RWPE1 (cell line): ENCODE results near the gene INSYN2B.
A peak's percentile ranks its signal among the peaks of the same experiment; 100 is the strongest.

ENCODE experiments used
- CTCF ChIA-PET: fragments of 350-600 bp; sonication (Branson Sonifier 250); formaldehyde crosslinking; extraction: SDS; loops from one replicate; lab custom pipeline; 2021; lab: Yijun Ruan, JAX
- POLR2A ChIA-PET: fragments of 400-600 bp; formaldehyde crosslinking; extraction: SDS; loops from one replicate; lab custom pipeline; 2020; ENCODE audit warnings: antibody characterized with exemption; ENCODE audit not compliant: low non-redundant PET; lab: Yijun Ruan, JAX
- DNase-seq: peaks from one replicate; pipeline ENCODE4 v3.0.0; 2012; ENCODE audit warnings: low spot score
- H3K27ac ChIP-seq: fragments of 450-650 bp; 2 replicates; pipeline ENCODE4 v1.5.1; 2017
- CTCF ChIP-seq: fragments of 450-650 bp; conservative IDR thresholded peaks from 2 replicates; pipeline ENCODE4 v1.5.1; 2017; ENCODE audit warnings: low read depth, mild to moderate bottlenecking

INSYN2B gene

GRCh38 chr5:169980418-169981053 lies at the start of gene INSYN2B:
TSS of gene INSYN2B (minus strand) at chr5:169980495. CDS start at chr5:169883898, 96,597 bp downstream.
- TF ChIP-seq CTCF: peak; percentile 92
- H3K27ac ChIP-seq: no peak within 1 kb of the TSS
- ChIA-PET POLR2A (no interaction called here), CTCF (interaction anchor here (0.5 to 2.7 kb wide), 65 partner anchors 9 to 1388 kb away, joined by 3 to 69 read pairs (median 4); partner anchors contain the start of gene SPDL1)
- DNase-seq: peak; percentile 90

GRCh38 chr5:170028124-170028523 lies 47.8 kb upstream of the INSYN2B start:
- CTCF ChIA-PET: no interaction called here
- POLR2A ChIA-PET: no interaction called here

GRCh38 chr5:170025853-170026252 lies 45.6 kb upstream of the INSYN2B start:
- ChIA-PET CTCF (no interaction called here), POLR2A (no interaction called here)
- TF ChIP-seq CTCF: no peak
- no peak for DNase-seq
- H3K27ac ChIP-seq: no peak overlapping the region

More at GRCh38 chr5:170028124-170028523, 47.8 kb upstream of the INSYN2B start:
- no peak overlapping the region for H3K27ac ChIP-seq
- DNase-seq: no peak
- TF ChIP-seq CTCF: no peak

GRCh38 chr5:170021506-170021905 lies 41.2 kb upstream of the INSYN2B start:
- CTCF ChIA-PET: no interaction called here
- no peak for DNase-seq
- POLR2A ChIA-PET: no interaction called here
- TF ChIP-seq CTCF: no peak
- no peak overlapping the region for H3K27ac ChIP-seq

GRCh38 chr5:170020423-170020822 lies 40.1 kb upstream of the INSYN2B start:
- DNase-seq: no peak
- H3K27ac ChIP-seq: no peak overlapping the region
- CTCF ChIA-PET: no interaction called here
- POLR2A ChIA-PET: no interaction called here
- no peak for TF ChIP-seq CTCF

- no peak for DNase-seq
- no peak for TF ChIP-seq CTCF
Observed at GRCh38 chr5:170012622-170013021, 32.3 kb upstream of the INSYN2B start.

More at GRCh38 chr5:170012622-170013021, 32.3 kb upstream of the INSYN2B start:
- ChIA-PET POLR2A (no interaction called here), CTCF (no interaction called here)
- no peak overlapping the region for H3K27ac ChIP-seq
